ENCODE data around the gene COX7A2L. TPM values are rescaled to one million over a fixed set of nuclear protein-coding genes. Genes with fewer than 3 reads are reported as not detected.

The COX7A2L gene
- total RNA-seq, 2 donors from 2014 or later = 97.2 to 111 TPM

Other genes with a start within 250 kb of the COX7A2L start
- gene EML4, start 191.9 kb downstream of the COX7A2L start, total RNA-seq = 10 to 100 TPM; 68.2 to 76.5 TPM
- 1 to 10 TPM; 3.3 to 5.9 TPM for gene KCNG3, start 132.8 kb upstream of the COX7A2L start, total RNA-seq
- 10 to 100 TPM; 39.1 to 47.4 TPM for gene MTA3, start 207.4 kb upstream of the COX7A2L start, total RNA-seq